ENCODE results near the gene TSHR. TPM values are rescaled to one million over a fixed set of nuclear protein-coding genes. Genes with fewer than 3 reads are reported as not detected.

The TSHR gene
- total RNA-seq, 4 donors from 2014 or later, result 0.84 TPM; not detected in 3

DNA sequence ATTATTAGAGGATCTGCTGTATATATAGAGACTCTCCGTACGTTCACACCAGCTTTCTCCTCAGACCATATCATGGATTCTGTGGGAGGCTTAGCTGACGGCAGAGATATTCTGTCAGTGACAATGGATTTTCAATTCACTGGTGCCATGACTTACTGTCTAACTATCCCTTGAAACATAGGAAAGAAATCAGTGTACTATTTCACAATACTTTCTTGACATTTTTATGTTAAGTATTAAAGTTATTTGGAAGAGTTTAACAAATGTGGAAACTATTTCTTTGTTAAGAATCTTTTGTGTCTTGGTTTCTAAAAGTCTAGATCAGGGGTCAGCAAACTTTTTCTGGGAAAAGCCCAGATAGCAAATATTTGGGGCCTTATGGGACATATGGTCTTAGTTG lies 146.8 kb downstream of the TSHR start:
- Histone ChIP-seq H3K4me1 (no peaks in the 10 kb centered on the region), H3K27ac (no peak overlapping the region), H3K36me3 (no peaks in the 10 kb centered on the region), H3K4me3 (no peak overlapping the region), H3K27me3 (no peaks in the 10 kb centered on the region), H3K9me3 (no peaks in the 10 kb centered on the region)
- 78 to 85% methylated on average over 3 of the region's 3 CpGs for WGBS, 2 donors
- TF ChIP-seq POLR2A (IDR thresholded peaks at IDR 0.05) (no peak), CTCF (IDR thresholded peaks at IDR 0.05) (no peak), EP300 (IDR thresholded peaks at IDR 0.05) (no peak)
- no peak for DNase-seq (ENCODE audit: low spot score in 2 of 2)

GRCh38 chr14:81103443-81103842 lies 148.0 kb downstream of the TSHR start:
- Histone ChIP-seq H3K4me1 (no peaks in the 10 kb centered on the region), H3K36me3 (no peaks in the 10 kb centered on the region), H3K27me3 (no peaks in the 10 kb centered on the region), H3K9me3 (no peaks in the 10 kb centered on the region), H3K27ac (no peak overlapping the region), H3K4me3 (no peak overlapping the region)
- TF ChIP-seq EP300 (IDR thresholded peaks at IDR 0.05) (peak in 1 of 2 donors; percentile 18), CTCF (IDR thresholded peaks at IDR 0.05) (no peak)
- DNase-seq (ENCODE audit: low spot score in 2 of 2), result no peak
- 82 to 84% methylated on average over 5 of the region's 5 CpGs for WGBS, 2 donors

GRCh38 chr14:81105378-81105777 lies 150.0 kb downstream of the TSHR start:
- DNase-seq (ENCODE audit: low spot score in 2 of 2), result no peak
- TF ChIP-seq CTCF (IDR thresholded peaks at IDR 0.05) (no peak), POLR2A (IDR thresholded peaks at IDR 0.05) (no peak), EP300 (IDR thresholded peaks at IDR 0.05) (no peak)
- H3K9me3 ChIP-seq, result no peaks in the 10 kb centered on the region
- H3K36me3 ChIP-seq, result no peaks in the 10 kb centered on the region
- H3K27me3 ChIP-seq, result no peaks in the 10 kb centered on the region
- no peak overlapping the region for H3K4me3 ChIP-seq
- no peaks in the 10 kb centered on the region for H3K4me1 ChIP-seq
- 56 to 62% methylated on average over 1 of the region's 1 CpG for WGBS, 2 donors
- H3K27ac ChIP-seq, result no peak overlapping the region

DNA sequence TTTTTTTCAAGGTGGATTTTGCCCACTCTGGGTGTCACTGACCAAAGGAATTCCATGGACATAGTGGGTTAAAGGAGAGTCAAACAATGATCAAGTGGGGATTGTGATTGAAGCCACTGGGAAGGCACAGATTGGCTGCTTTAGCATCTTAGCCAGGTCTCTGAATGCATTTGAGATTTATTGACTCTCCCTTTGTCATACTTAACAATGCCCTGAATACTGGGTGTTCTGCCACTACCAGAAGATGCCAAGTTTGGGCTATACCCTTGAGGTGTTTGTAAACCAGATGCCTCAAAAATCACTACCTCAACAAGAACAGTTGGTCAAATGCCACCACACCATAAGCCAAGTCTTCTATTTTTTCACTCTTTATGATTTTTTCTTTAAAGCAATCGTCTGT lies 150.5 kb downstream of the TSHR start:
- H3K4me3 ChIP-seq, result no peak overlapping the region
- WGBS, 2 donors, result 73 to 79% methylated on average over 1 of the region's 1 CpG
- no peaks in the 10 kb centered on the region for H3K36me3 ChIP-seq
- TF ChIP-seq EP300 (IDR thresholded peaks at IDR 0.05), result no peak
- no peak for TF ChIP-seq CTCF (IDR thresholded peaks at IDR 0.05)
- no peak for TF ChIP-seq POLR2A (IDR thresholded peaks at IDR 0.05)
- H3K9me3 ChIP-seq, result no peaks in the 10 kb centered on the region
- H3K27ac ChIP-seq, result no peak overlapping the region
- no peak for DNase-seq (ENCODE audit: low spot score in 2 of 2)
- no peaks in the 10 kb centered on the region for H3K27me3 ChIP-seq
- H3K4me1 ChIP-seq, result no peaks in the 10 kb centered on the region

DNA sequence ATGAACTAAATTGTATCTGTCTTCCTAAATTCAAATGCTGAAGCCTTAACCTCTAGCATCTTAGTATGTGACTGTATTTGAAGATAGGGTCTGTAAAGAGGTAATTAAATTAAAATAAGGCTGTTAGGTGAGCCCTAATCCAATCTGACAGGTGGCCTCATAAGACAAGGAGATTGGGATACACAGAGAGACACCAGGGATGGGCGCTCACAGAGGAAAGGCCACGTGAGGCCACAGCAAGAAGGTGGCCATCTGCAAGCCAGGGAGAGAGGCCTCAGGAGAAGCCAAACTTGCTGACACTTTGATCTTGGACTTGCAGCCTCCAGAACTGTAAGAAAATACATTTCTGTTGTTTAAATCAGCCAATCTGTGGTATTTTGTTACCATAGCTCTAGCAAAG lies 154.8 kb downstream of the TSHR start:
- DNase-seq (ENCODE audit: low spot score in 2 of 2), result no peak
- 84 to 86% methylated on average over 2 of the region's 2 CpGs for WGBS, 2 donors
- Histone ChIP-seq H3K27me3 (no peaks in the 10 kb centered on the region), H3K9me3 (no peaks in the 10 kb centered on the region), H3K36me3 (no peaks in the 10 kb centered on the region), H3K4me3 (no peak overlapping the region), H3K4me1 (no peaks in the 10 kb centered on the region), H3K27ac (no peak overlapping the region)
- no peak for TF ChIP-seq POLR2A (IDR thresholded peaks at IDR 0.05)
- TF ChIP-seq CTCF (IDR thresholded peaks at IDR 0.05), result no peak
- TF ChIP-seq EP300 (IDR thresholded peaks at IDR 0.05), result no peak

All from tibial nerve (tissue), 4 donors.